Activated CD8-positive, alpha-beta memory T cell treated with anti-CD3 and anti-CD28 coated beads, Interleukin-2, amount 10 ng/mL, durations not matched to agents 7 days and 5 days (primary cell): ENCODE results near the gene KCNIP4. TPM values are rescaled to one million over a fixed set of nuclear protein-coding genes. Genes with fewer than 3 reads are reported as not detected.

Experiments
- ATAC-seq: fragments of 150-1000 bp; cut with Tn5 transposase; one replicate; pipeline ENCODE4 v1.10.0; 2021; ENCODE audit warnings: moderate library complexity
- CTCF ChIA-PET: fragments of 350-600 bp; sonication (Branson Sonifier 250); formaldehyde crosslinking; loops from one replicate; lab custom pipeline; 2021; ENCODE audit warnings: antibody characterized with exemption; lab: Charles Lee
- DNase-seq: peaks from one replicate; pipeline ENCODE4 v3.0.0-alpha.2; 2020
- H3K27ac Mint-ChIP-seq: one replicate; pipeline ENCODE4 v1.8.0; 2021; ENCODE audit warnings: mild to moderate bottlenecking, mixed read lengths
- H3K27me3 Mint-ChIP-seq: one replicate; pipeline ENCODE4 v1.8.0; 2021; ENCODE audit warnings: mixed read lengths
- H3K36me3 Mint-ChIP-seq: one replicate; pipeline ENCODE4 v1.8.0; 2021; ENCODE audit warnings: mild to moderate bottlenecking, mixed read lengths
- H3K4me1 Mint-ChIP-seq: one replicate; pipeline ENCODE4 v1.8.0; 2021; ENCODE audit warnings: mixed read lengths
- H3K4me3 Mint-ChIP-seq: one replicate; pipeline ENCODE4 v1.8.0; 2021; ENCODE audit warnings: mild to moderate bottlenecking, moderate library complexity, mixed read lengths
- H3K9me3 Mint-ChIP-seq: one replicate; pipeline ENCODE4 v1.8.0; 2022; ENCODE audit warnings: low read depth, mixed read lengths
- total RNA-seq, 2 experiments: library from RNA; stranded (reverse); gene quantifications; one replicate each; pipeline ENCODE4 v1.2.3, GENCODE V29; 2021

Gene KCNIP4
- total RNA-seq, 2 experiments from 2014 or later = not detected

GRCh38 chr4:21954916-21955315 lies 6.3 kb upstream of the KCNIP4 start:
- no peaks in the 10 kb centered on the region for H3K36me3 Mint-ChIP-seq
- ATAC-seq (no peak), DNase-seq (no peak)
- H3K27me3 Mint-ChIP-seq = no peaks in the 10 kb centered on the region
- H3K9me3 Mint-ChIP-seq = peaks cover 5% of the 10 kb centered on the region
- no peak overlapping the region for H3K27ac Mint-ChIP-seq
- H3K4me1 Mint-ChIP-seq = no peaks in the 10 kb centered on the region
- no peak overlapping the region for H3K4me3 Mint-ChIP-seq
- CTCF ChIA-PET = no interaction called here

- DNase-seq (no peak), ATAC-seq (no peak)
- Mint-ChIP-seq H3K4me3 (no peak overlapping the region), H3K9me3 (peaks cover 2% of the 10 kb centered on the region), H3K27me3 (peaks cover 5% of the 10 kb centered on the region), H3K36me3 (no peaks in the 10 kb centered on the region), H3K27ac (no peak overlapping the region), H3K4me1 (no peaks in the 10 kb centered on the region)
- CTCF ChIA-PET = no interaction called here
Measured at GRCh38 chr4:21953653-21954052, 5.1 kb upstream of the KCNIP4 start.

DNA sequence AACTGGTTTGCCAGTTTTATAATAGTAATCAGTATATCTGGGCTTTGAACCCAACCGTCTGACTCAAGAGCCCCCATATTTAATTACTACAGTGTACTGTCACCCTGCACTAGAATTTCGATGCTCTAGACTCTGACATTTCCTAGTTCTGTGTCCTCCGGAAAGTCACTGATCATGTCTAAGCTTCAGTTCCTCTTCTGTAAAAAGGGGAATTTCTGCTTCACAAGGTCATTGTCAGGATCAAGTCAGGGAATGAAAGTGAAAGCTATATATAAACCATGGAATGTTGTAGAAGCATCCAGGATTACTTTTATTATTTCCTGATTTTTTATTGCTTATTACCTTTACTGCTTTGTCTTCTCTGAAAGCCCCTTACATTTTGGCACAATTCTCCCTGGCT lies 4.0 kb upstream of the KCNIP4 start:
- Mint-ChIP-seq H3K9me3 (no peaks in the 10 kb centered on the region), H3K36me3 (no peaks in the 10 kb centered on the region), H3K27me3 (peaks cover 13% of the 10 kb centered on the region), H3K27ac (no peak overlapping the region), H3K4me1 (no peaks in the 10 kb centered on the region), H3K4me3 (no peak overlapping the region)
- ATAC-seq = no peak
- CTCF ChIA-PET = no interaction called here
- no peak for DNase-seq

- Mint-ChIP-seq H3K4me1 (no peaks in the 10 kb centered on the region), H3K27ac (no peak overlapping the region), H3K36me3 (no peaks in the 10 kb centered on the region), H3K27me3 (peaks cover 17% of the 10 kb centered on the region), H3K9me3 (peaks cover 1% of the 10 kb centered on the region), H3K4me3 (no peak overlapping the region)
- DNase-seq (no peak), ATAC-seq (no peak)
- CTCF ChIA-PET = no interaction called here
Measured at GRCh38 chr4:21949073-21949457, 493 bp upstream of the KCNIP4 start.

DNA sequence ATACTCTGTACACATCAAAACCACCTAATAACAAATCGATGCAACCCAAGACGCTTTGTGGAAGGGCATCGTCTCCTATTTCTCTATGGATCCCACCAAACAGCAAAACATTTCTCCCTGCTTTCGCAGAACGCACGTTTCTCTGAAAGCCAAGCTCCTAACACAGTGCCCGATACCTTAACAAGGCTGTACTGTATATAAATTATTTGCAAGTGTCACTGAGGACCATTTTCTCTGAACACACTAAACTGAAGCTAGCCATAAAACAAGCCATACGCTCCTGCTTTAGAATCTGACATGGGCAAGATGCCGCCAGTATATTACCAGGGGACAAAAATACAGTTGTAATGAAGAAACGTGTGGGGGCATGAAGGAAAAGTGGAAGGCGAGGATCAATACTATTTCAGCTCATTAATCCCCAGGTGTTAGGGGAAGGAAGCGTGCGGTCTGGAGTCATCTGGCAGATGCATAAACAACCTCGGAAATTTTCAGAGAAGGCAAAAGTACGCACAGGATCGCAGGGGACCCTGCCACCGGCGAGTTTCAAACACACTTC lies 703 bp downstream of the KCNIP4 start:
- Mint-ChIP-seq H3K4me3 (no peak overlapping the region), H3K9me3 (peaks cover 4% of the 10 kb centered on the region), H3K4me1 (no peaks in the 10 kb centered on the region), H3K36me3 (no peaks in the 10 kb centered on the region), H3K27ac (no peak overlapping the region), H3K27me3 (peaks cover 17% of the 10 kb centered on the region)
- ATAC-seq (no peak), DNase-seq (no peak)
- CTCF ChIA-PET = no interaction called here

- no peak overlapping the region for H3K4me3 Mint-ChIP-seq
- no peaks in the 10 kb centered on the region for H3K4me1 Mint-ChIP-seq
- CTCF ChIA-PET = no interaction called here
Measured at GRCh38 chr4:21946858-21947257, 1.7 kb downstream of the KCNIP4 start.

GRCh38 chr4:21921526-21922180 lies 26.9 kb downstream of the KCNIP4 start:
- CTCF ChIA-PET = no interaction called here
- Mint-ChIP-seq H3K27me3 (no peaks in the 10 kb centered on the region), H3K4me1 (no peaks in the 10 kb centered on the region), H3K4me3 (no peak overlapping the region), H3K36me3 (no peaks in the 10 kb centered on the region), H3K9me3 (no peaks in the 10 kb centered on the region), H3K27ac (no peak overlapping the region)
- ATAC-seq (no peak), DNase-seq (no peak)

More at GRCh38 chr4:21946858-21947257, 1.7 kb downstream of the KCNIP4 start:
- Mint-ChIP-seq H3K9me3 (peaks cover 8% of the 10 kb centered on the region), H3K27me3 (peaks cover 17% of the 10 kb centered on the region), H3K27ac (no peak overlapping the region), H3K36me3 (no peaks in the 10 kb centered on the region)
- DNase-seq = no peak
- no peak for ATAC-seq

GRCh38 chr4:21915761-21916160 lies 32.8 kb downstream of the KCNIP4 start:
- H3K4me3 Mint-ChIP-seq = no peak overlapping the region
- CTCF ChIA-PET = no interaction called here

GRCh38 chr4:21901831-21902230 lies 46.7 kb downstream of the KCNIP4 start:
- ATAC-seq = no peak
- Mint-ChIP-seq H3K4me1 (no peaks in the 10 kb centered on the region), H3K36me3 (no peaks in the 10 kb centered on the region), H3K4me3 (no peak overlapping the region), H3K27me3 (no peaks in the 10 kb centered on the region), H3K27ac (no peak overlapping the region), H3K9me3 (peaks cover 5% of the 10 kb centered on the region)
- no peak for DNase-seq
- CTCF ChIA-PET = no interaction called here

More at GRCh38 chr4:21915761-21916160, 32.8 kb downstream of the KCNIP4 start:
- ATAC-seq = no peak
- Mint-ChIP-seq H3K36me3 (no peaks in the 10 kb centered on the region), H3K27ac (no peak overlapping the region), H3K27me3 (no peaks in the 10 kb centered on the region), H3K4me1 (no peaks in the 10 kb centered on the region), H3K9me3 (no peaks in the 10 kb centered on the region)
- DNase-seq = no peak

DNA sequence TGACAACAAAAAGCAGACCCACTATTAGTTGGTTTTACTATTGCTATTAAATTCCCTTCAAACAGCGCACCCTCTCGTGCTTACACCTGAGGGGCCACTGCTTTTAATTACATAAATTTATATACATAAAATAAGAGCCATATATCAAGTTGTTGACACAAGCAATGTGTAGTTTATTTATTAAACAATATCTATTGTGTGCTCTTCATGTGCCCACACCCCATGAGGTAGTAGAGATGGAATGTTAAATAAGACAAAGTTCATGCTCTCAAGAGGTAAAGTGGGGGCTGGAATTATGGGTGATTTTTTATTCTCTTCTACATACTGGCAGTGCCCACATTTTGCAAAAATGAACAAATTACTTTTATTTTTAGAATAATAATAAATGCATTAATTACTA lies 47.3 kb downstream of the KCNIP4 start:
- Mint-ChIP-seq H3K36me3 (no peaks in the 10 kb centered on the region), H3K4me1 (no peaks in the 10 kb centered on the region), H3K4me3 (no peak overlapping the region), H3K9me3 (peaks cover 5% of the 10 kb centered on the region), H3K27me3 (no peaks in the 10 kb centered on the region), H3K27ac (no peak overlapping the region)
- CTCF ChIA-PET = no interaction called here
- DNase-seq (no peak), ATAC-seq (no peak)

DNA sequence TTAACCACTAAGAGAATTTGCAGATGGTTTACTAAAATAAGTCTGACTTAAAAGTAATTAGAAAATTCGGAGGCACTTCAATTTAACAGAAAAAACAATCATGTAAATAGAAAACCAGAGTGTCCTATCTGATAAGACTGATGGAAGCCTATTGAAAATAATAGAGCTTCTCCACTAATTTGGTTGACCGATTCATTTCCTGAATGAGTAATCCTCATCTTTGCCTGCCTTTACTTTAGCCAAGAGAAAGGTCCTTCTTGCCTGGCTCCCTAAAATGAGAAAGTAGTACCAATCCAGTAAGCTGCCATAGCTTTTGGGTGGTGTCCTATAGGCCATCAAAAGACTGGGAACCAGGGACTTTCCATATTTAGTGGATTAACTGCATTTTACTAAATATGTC lies 48.4 kb downstream of the KCNIP4 start:
- no peak overlapping the region for H3K4me3 Mint-ChIP-seq
- H3K4me1 Mint-ChIP-seq = no peaks in the 10 kb centered on the region
- ATAC-seq = no peak
- H3K9me3 Mint-ChIP-seq = peaks cover 2% of the 10 kb centered on the region
- no peaks in the 10 kb centered on the region for H3K36me3 Mint-ChIP-seq
- no peak for DNase-seq
- H3K27me3 Mint-ChIP-seq = no peaks in the 10 kb centered on the region
- CTCF ChIA-PET = no interaction called here
- H3K27ac Mint-ChIP-seq = no peak overlapping the region

DNA sequence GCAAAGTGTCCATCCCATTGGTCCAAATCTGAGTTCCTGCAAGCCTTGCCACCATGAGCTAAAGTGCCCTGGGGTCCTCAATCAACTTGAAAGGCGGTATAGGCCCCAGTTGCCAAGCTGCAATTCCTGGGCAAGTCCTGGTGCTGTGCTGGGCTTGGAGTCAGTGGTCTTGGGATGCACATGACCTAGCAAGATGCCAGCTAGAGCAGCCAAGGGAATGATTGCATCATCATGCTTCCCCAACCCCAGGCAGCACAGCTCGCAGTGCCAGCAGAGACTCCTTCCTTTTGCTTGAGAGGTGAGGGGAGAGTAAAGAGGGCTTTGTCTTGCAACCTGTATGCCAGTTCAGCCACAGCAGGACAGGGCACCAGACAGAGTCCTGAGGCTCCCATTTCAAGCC lies 50.5 kb downstream of the KCNIP4 start:
- H3K27me3 Mint-ChIP-seq = no peaks in the 10 kb centered on the region
- H3K36me3 Mint-ChIP-seq = no peaks in the 10 kb centered on the region
- H3K4me3 Mint-ChIP-seq = no peak overlapping the region

GRCh38 chr4:21896767-21897166 lies 51.8 kb downstream of the KCNIP4 start:
- CTCF ChIA-PET = no interaction called here
- Mint-ChIP-seq H3K36me3 (no peaks in the 10 kb centered on the region), H3K9me3 (peaks cover 4% of the 10 kb centered on the region), H3K27me3 (no peaks in the 10 kb centered on the region), H3K4me3 (no peak overlapping the region), H3K4me1 (no peaks in the 10 kb centered on the region), H3K27ac (no peak overlapping the region)
- ATAC-seq (no peak), DNase-seq (no peak)

More for the DNA sequence above, 50.5 kb downstream of the KCNIP4 start:
- DNase-seq (no peak), ATAC-seq (no peak)
- H3K9me3 Mint-ChIP-seq = peaks cover 4% of the 10 kb centered on the region
- H3K4me1 Mint-ChIP-seq = no peaks in the 10 kb centered on the region
- no peak overlapping the region for H3K27ac Mint-ChIP-seq
- CTCF ChIA-PET = no interaction called here

DNA sequence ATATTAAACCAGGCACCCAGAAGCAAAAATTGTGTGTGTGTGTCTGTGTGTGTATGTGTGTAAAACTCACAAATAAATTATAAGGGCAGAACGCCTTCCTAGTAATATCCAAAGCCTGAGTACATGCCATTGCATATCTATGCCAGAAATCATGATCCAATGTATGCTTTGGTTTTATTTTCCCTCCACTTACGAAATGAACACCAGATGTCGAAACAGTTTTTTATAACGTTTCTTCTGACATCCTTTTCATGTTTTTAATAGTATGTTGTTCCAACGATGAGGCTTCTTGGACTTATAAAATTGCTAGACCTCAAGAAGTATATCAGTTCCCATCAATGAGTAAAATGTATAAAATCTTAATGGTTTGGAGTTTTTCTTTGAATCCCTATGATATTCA lies 55.4 kb downstream of the KCNIP4 start:
- Mint-ChIP-seq H3K36me3 (no peaks in the 10 kb centered on the region), H3K9me3 (peaks cover 4% of the 10 kb centered on the region), H3K27me3 (no peaks in the 10 kb centered on the region), H3K4me3 (no peak overlapping the region), H3K27ac (no peak overlapping the region), H3K4me1 (no peaks in the 10 kb centered on the region)
- CTCF ChIA-PET = no interaction called here
- DNase-seq (no peak), ATAC-seq (no peak)
